ENCODE results near the gene FYB2.

FYB2 gene

GRCh38 chr1:56774067-56774609 lies 45.1 kb downstream of the FYB2 start:
- TF ChIP-seq JUND (IDR thresholded peaks at IDR 0.05; ENCODE audit: low read depth), result no peak
- DNase-seq (ENCODE audit: low read depth in 1 of 2, low spot score in 1 of 2), result no peak
- in situ Hi-C loops (cut with HindIII; ENCODE audit: low pct_unique_long_range_greater_than_20kb, low sequenced_read_pairs), result no loop called here

- no peak for DNase-seq (ENCODE audit: low read depth in 1 of 2, low spot score in 1 of 2)
- no peak for TF ChIP-seq JUND (IDR thresholded peaks at IDR 0.05; ENCODE audit: low read depth)
- in situ Hi-C loops (cut with HindIII; ENCODE audit: low pct_unique_long_range_greater_than_20kb, low sequenced_read_pairs), result no loop called here
These were observed 45.7 kb downstream of the FYB2 start for GRCh38 chr1:56773341-56774066.

DNA sequence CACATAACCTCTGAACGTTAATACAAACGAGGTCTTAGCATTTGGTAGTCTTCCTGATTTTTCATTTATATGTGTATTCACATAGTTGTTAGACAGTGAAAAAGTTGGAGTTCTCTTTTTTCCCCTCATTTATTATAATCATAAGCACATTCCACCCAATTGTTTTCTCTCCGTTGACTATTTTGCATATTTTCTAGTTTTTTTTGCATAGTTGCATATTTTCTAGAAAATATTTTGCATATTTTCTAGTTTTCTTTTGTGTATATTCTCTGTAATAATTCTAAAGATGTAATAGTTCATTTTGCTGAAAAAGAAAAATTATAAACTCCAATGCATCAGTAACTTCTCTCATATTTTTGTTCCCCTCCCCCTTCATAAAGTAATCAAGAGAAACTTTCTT lies 47.5 kb downstream of the FYB2 start:
- in situ Hi-C loops (cut with HindIII; ENCODE audit: low pct_unique_long_range_greater_than_20kb, low sequenced_read_pairs), result no loop called here
- no peak for TF ChIP-seq JUND (IDR thresholded peaks at IDR 0.05; ENCODE audit: low read depth)
- no peak for DNase-seq (ENCODE audit: low read depth in 1 of 2, low spot score in 1 of 2)

DNA sequence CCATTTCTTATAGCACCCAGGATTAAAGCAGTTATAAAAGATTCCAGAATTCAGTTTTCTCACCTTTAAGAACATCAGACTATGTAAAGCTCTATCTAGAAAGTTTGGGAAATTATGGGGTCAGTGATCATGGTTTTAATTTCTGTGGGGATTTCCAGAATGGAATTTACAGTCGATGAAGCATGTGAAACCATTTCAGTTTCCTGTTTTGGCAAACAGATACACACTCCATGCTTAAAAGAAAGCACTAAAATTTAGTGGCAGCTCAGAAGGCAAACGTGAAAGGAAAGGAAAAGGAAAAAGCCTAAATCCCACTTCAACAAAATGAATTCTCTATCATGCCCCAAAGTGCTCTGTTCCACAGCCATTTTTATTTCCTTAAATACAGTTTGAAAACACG lies 60.4 kb downstream of the FYB2 start:
- DNase-seq (ENCODE audit: low read depth in 1 of 2, low spot score in 1 of 2), result no peak
- in situ Hi-C loops (cut with HindIII; ENCODE audit: low pct_unique_long_range_greater_than_20kb, low sequenced_read_pairs), result no loop called here
- TF ChIP-seq JUND (IDR thresholded peaks at IDR 0.05; ENCODE audit: low read depth), result no peak

DNA sequence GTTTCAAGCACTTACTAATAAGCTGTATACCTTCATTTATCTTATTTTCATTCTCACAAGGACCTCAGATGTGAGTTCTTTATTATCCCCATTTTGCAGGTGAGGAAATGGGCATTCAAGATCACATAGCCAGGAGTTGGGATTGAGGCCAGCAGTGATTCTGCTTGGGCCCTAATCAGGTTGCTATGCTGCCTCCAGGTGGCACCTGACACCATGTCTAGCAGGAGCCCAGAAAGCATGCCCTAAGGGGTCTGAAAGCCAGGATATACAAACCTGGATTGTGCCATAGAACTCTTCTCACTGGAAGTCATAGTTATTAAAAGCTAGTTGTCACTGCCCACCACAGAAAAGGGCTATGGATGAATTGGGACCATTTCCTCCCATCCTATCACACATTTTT lies 61.1 kb downstream of the FYB2 start:
- peak; percentile 8 to 78 for DNase-seq (ENCODE audit: low read depth in 1 of 2, low spot score in 1 of 2)
- no peak for TF ChIP-seq JUND (IDR thresholded peaks at IDR 0.05; ENCODE audit: low read depth)
- in situ Hi-C loops (cut with HindIII; ENCODE audit: low pct_unique_long_range_greater_than_20kb, low sequenced_read_pairs), result no loop called here

DNA sequence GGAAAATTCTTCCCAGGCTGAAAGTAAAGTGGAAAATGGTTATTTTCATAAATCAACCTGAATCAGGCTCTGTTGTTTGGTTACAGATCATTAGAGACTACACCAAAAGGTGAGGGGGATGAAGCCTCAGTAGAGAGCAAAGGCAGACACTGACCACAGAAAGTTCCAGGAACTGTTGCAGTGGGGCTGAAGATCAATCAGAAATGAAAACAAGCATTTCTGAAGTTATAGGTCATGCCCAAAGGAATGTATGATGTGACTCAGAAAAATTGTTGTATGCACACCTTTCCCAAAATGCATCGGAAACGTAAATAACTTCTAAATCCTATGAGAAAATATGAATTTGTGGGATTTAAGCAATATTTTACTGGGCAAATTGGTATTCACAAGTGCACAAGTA lies 63.3 kb downstream of the FYB2 start:
- in situ Hi-C loops (cut with HindIII; ENCODE audit: low pct_unique_long_range_greater_than_20kb, low sequenced_read_pairs), result no loop called here
- TF ChIP-seq JUND (IDR thresholded peaks at IDR 0.05; ENCODE audit: low read depth), result no peak
- no peak for DNase-seq (ENCODE audit: low read depth in 1 of 2, low spot score in 1 of 2)

GRCh38 chr1:56754708-56755479 lies 64.3 kb downstream of the FYB2 start:
- no peak for TF ChIP-seq JUND (IDR thresholded peaks at IDR 0.05; ENCODE audit: low read depth)
- in situ Hi-C loops (cut with HindIII; ENCODE audit: low pct_unique_long_range_greater_than_20kb, low sequenced_read_pairs), result no loop called here
- peak in 1 of 2 experiments; percentile 1 for DNase-seq (ENCODE audit: low read depth in 1 of 2, low spot score in 1 of 2)

DNA sequence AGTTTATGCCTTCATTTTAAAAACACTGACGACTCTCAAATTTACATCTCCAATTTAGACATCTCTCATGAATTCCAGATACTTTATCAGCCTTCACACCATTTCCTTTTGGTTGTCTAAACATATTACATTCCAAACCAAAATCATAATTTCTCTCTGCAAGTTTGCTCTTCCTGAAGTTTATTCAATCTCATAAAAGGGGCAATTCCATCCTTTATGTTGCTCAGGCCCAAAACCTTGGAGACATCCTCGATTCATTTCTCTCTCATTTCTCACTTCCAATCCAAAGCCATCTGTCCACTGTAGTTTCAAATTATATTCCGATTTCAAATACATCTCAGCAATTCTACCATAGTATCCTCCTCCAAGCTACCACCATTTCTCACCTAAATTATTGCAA lies 74.0 kb downstream of the FYB2 start:
- in situ Hi-C loops (cut with HindIII; ENCODE audit: low pct_unique_long_range_greater_than_20kb, low sequenced_read_pairs), result no loop called here

GRCh38 chr1:56728964-56729363 lies 90.2 kb downstream of the FYB2 start:
- no peak for DNase-seq (ENCODE audit: low read depth in 1 of 2, low spot score in 1 of 2)
- no peak for TF ChIP-seq JUND (IDR thresholded peaks at IDR 0.05; ENCODE audit: low read depth)
- in situ Hi-C loops (cut with HindIII; ENCODE audit: low pct_unique_long_range_greater_than_20kb, low sequenced_read_pairs), result no loop called here

More for the DNA sequence above, 74.0 kb downstream of the FYB2 start:
- TF ChIP-seq JUND (IDR thresholded peaks at IDR 0.05; ENCODE audit: low read depth), result no peak
- no peak for DNase-seq (ENCODE audit: low read depth in 1 of 2, low spot score in 1 of 2)

DNA sequence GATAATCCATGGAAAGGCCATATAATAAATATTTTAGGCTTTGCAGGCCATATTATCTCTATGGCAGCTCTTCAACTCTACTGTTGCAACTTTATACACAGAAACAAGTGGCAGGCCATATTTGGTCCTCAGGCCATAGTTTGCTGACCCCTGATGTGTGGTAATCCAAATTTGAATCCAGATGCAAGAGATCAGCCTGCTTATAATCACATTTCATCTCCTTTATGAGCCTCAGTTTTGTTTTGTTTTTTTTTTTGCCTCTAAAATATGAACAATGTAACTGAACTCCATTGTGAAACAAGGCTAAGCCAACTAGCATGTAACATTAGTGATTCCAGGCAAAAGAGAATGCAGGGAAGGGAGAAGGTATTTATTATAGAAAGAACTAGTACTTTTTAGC lies 92.5 kb downstream of the FYB2 start:
- DNase-seq (ENCODE audit: low read depth in 1 of 2, low spot score in 1 of 2), result no peak
- in situ Hi-C loops (cut with HindIII; ENCODE audit: low pct_unique_long_range_greater_than_20kb, low sequenced_read_pairs), result no loop called here
- TF ChIP-seq JUND (IDR thresholded peaks at IDR 0.05; ENCODE audit: low read depth), result no peak

GRCh38 chr1:56719171-56719570 lies 100.0 kb downstream of the FYB2 start:
- DNase-seq (ENCODE audit: low read depth in 1 of 2, low spot score in 1 of 2), result no peak
- TF ChIP-seq JUND (IDR thresholded peaks at IDR 0.05; ENCODE audit: low read depth), result no peak
- in situ Hi-C loops (cut with HindIII; ENCODE audit: low pct_unique_long_range_greater_than_20kb, low sequenced_read_pairs), result no loop called here

DNA sequence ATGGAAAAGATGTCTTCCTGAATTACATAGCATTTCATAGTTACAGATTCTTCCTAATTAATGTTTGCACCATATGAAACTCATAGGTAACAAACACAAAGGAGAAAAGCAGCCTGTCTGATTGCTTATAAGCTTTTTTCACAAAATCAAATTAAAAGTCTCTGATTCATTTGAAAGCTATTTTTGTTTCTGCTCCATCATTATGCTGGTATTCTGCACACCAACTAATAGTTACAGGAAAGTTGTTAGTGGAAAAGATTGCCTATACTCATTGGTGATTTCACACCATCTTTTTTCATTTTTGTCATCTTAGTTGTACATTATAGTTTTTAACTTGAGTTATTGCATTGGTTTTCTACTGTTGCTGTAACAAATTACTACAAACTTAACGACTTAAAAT lies 104.0 kb downstream of the FYB2 start:
- no peak for TF ChIP-seq JUND (IDR thresholded peaks at IDR 0.05; ENCODE audit: low read depth)
- in situ Hi-C loops (cut with HindIII; ENCODE audit: low pct_unique_long_range_greater_than_20kb, low sequenced_read_pairs), result no loop called here
- no peak for DNase-seq (ENCODE audit: low read depth in 1 of 2, low spot score in 1 of 2)

DNA sequence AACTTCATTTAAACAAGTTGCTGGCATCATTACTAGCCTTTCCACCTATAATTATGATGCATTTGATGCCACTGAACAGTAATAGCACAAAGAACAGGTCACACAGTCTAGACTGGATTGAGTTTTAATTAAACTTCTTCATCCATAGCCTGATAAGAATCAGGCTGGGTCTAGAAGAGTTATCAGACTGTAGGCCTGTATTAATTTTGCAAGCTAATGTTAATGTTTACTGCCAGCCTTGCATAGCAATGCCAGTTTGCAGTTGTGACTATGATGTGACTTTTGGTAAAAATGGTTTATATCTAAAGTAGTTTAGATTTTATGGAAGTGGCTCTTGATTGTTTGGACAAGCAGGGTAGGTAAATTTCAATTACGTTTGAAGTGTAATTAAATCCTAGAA lies 106.1 kb downstream of the FYB2 start:
- TF ChIP-seq JUND (IDR thresholded peaks at IDR 0.05; ENCODE audit: low read depth), result no peak
- in situ Hi-C loops (cut with HindIII; ENCODE audit: low pct_unique_long_range_greater_than_20kb, low sequenced_read_pairs), result no loop called here

More for the DNA sequence above, 106.1 kb downstream of the FYB2 start:
- DNase-seq (ENCODE audit: low read depth in 1 of 2, low spot score in 1 of 2), result no peak

Measured in T47D (cell line).